ENCODE data around the gene ASAH2B. TPM values are rescaled to one million over a fixed set of nuclear protein-coding genes. Genes with fewer than 3 reads are reported as not detected.

ASAH2B gene
- 1 to 10 TPM; 2.0 to 3.4 TPM for total RNA-seq

DNA sequence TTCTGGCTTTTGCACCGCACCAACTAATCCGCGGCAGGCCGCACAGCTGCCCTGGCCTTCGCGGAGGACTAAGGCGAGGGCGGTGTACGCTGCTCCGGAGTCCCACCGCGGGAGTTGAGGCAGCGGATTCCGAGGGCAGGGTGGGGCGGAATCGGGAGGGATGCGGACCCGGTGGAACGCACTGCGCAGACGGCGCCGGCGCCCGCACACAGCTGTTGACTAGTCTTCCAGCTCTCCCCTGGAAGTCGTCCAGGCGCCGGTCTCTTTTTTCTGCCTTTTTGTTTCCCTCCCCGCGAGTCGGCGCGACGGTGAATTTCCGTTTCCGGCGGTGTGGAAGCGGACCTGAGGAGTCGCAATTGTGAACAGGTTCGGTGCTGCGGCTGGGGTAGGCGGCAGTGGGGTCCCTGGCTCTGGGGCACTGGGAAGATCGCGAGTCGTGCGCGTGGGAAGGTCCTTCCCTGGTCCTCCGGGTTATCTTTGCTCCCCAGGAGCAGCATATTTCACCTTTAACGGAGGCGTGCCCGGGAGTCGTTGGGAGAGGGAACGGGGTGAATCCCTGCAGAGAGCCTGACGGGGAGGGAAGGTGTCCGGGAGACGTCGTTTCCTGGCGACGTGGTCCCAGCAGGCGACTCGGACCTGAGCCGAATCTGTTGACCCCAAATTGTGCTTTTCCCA lies at the start of gene ASAH2B:
TSS of gene ASAH2B (plus strand) at position 319 of the 675 bp plus-strand sequence. CDS start 5,195 bp downstream, outside the sequence.

Other genes with a start within 250 kb of the ASAH2B start
- 10 to 100 TPM in 1 of 2 donors, 1 to 10 TPM in 1; 9.6 to 20.6 TPM for gene SGMS1, start 116.0 kb upstream of the ASAH2B start, total RNA-seq
- gene A1CF, start 145.7 kb downstream of the ASAH2B start, total RNA-seq, result not detected